OCI-LY1 (cell line): ENCODE measurements around the gene SGPP2.

Experiments
- H2AFZ ChIP-seq: fragments of 200-600 bp; sonication (generic), shearing (Covaris generic); 2 replicates; pipeline ENCODE4 v1.6.0; 2014; ENCODE audit warnings: antibody characterized with exemption, mild to moderate bottlenecking, low read length
- H3F3A ChIP-seq: fragments of 200-600 bp; sonication (generic), shearing (Covaris generic); 2 replicates; pipeline ENCODE4 v1.6.0; 2014; ENCODE audit warnings: mild to moderate bottlenecking, antibody characterized with exemption, low read length, moderate library complexity; ENCODE audit not compliant: insufficient read depth
- H3K27ac ChIP-seq: fragments of 200-600 bp; sonication (generic); 2 replicates; pipeline ENCODE4 v1.5.1; 2014; ENCODE audit warnings: low read length, mixed run types, mild to moderate bottlenecking, low read depth; ENCODE audit not compliant: poor library complexity, severe bottlenecking
- H3K27me3 ChIP-seq: fragments of 200-600 bp; sonication (generic); 2 replicates; pipeline ENCODE4 v1.6.0; 2014; ENCODE audit warnings: antibody characterized with exemption, mild to moderate bottlenecking, low read length, moderate library complexity; ENCODE audit not compliant: insufficient read depth
- H3K36me3 ChIP-seq: fragments of 200-600 bp; sonication (generic); 2 replicates; pipeline ENCODE4 v1.6.1; 2014; ENCODE audit warnings: mild to moderate bottlenecking, antibody characterized with exemption, low read length, moderate library complexity, mixed read lengths; ENCODE audit not compliant: insufficient read depth
- H3K4me1 ChIP-seq: fragments of 200-600 bp; sonication (generic); 2 replicates; pipeline ENCODE4 v1.5.1; 2014; ENCODE audit warnings: mild to moderate bottlenecking, low read length, moderate library complexity; ENCODE audit not compliant: insufficient read depth, severe bottlenecking
- H3K4me2 ChIP-seq: fragments of 200-600 bp; sonication (generic), shearing (Covaris generic); 2 replicates; pipeline ENCODE4 v1.6.1; 2014; ENCODE audit warnings: low read length
- H3K4me3 ChIP-seq: fragments of 200-600 bp; sonication (generic); 2 replicates; pipeline ENCODE4 v1.5.1; 2014; ENCODE audit warnings: low read length, low read depth, mild to moderate bottlenecking, mixed read lengths; ENCODE audit not compliant: poor library complexity, severe bottlenecking
- H3K79me2 ChIP-seq: fragments of 200-600 bp; shearing (Covaris generic); 2 replicates; pipeline ENCODE4 v1.6.1; 2016; ENCODE audit warnings: mixed run types, low read length, mixed read lengths; ENCODE audit not compliant: insufficient read depth
- H3K9ac ChIP-seq: fragments of 200-600 bp; sonication (generic), shearing (Covaris generic); 2 replicates; pipeline ENCODE4 v1.6.1; 2014; ENCODE audit warnings: mild to moderate bottlenecking, low read length, mixed read lengths
- H3K9me2 ChIP-seq: fragments of 200-600 bp; sonication (generic), shearing (Covaris generic); 2 replicates; pipeline ENCODE4 v1.6.1; 2014; ENCODE audit warnings: low read depth, mild to moderate bottlenecking, low read length, mixed read lengths
- H3K9me3 ChIP-seq: fragments of 200-600 bp; shearing (Covaris generic); 2 replicates; pipeline ENCODE4 v1.6.1; 2014; ENCODE audit warnings: low read length, mixed read lengths
- H4K20me1 ChIP-seq: fragments of 200-600 bp; sonication (generic), shearing (Covaris generic); 2 replicates; pipeline ENCODE4 v1.6.0; 2016; ENCODE audit warnings: mild to moderate bottlenecking, low read length; ENCODE audit not compliant: insufficient read depth
- EZH2 ChIP-seq: fragments of 200-600 bp; sonication (generic), shearing (Covaris generic); IDR thresholded peaks from 2 replicates; pipeline ENCODE4 v1.8.0; 2017; ENCODE audit warnings: borderline replicate concordance, mixed run types, mild to moderate bottlenecking, antibody characterized with exemption, low read length, moderate library complexity, mixed read lengths
- TF ChIP-seq, protein P1 (sequence below): fragments of 200-600 bp; sonication (generic), shearing (Covaris generic); IDR thresholded peaks from 2 replicates; pipeline ENCODE4 v1.5.1; 2017; ENCODE audit warnings: mild to moderate bottlenecking, antibody characterized with exemption, low read length, moderate library complexity, mixed read lengths

SGPP2 gene

DNA sequence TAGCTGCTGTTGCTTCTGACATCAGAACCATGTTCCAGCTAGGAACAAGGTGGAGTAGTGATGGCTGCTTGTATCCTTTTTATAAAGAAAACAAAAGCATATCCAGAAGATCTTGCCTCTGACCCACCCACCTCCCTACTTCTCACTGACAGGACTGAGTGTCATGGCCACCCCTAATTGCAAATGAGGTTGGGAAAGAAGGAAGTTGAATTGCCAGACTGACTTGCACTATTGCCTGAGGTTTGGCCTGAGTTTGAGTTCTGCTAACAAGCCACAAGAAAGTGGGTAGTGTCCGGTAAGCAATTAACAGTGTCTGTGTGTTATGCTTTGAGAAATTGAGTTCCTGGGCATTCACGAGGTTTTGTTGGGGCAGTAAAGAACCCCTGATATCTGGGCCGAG is 22.8 kb downstream of the SGPP2 start:
- Histone ChIP-seq H2AFZ (no peak overlapping the region), H3K27me3 (no peaks in the 10 kb centered on the region), H3K27ac (no peak overlapping the region), H3K4me2 (no peak overlapping the region), H3K9ac (no peak overlapping the region), H3K9me2 (no peaks in the 10 kb centered on the region), H4K20me1 (no peaks in the 10 kb centered on the region), H3K4me1 (no peaks in the 10 kb centered on the region), H3K79me2 (no peaks in the 10 kb centered on the region), H3K4me3 (no peak overlapping the region), H3K9me3 (no peaks in the 10 kb centered on the region), H3F3A (no peaks in the 10 kb centered on the region), H3K36me3 (no peaks in the 10 kb centered on the region)
- TF ChIP-seq, protein P1, sequence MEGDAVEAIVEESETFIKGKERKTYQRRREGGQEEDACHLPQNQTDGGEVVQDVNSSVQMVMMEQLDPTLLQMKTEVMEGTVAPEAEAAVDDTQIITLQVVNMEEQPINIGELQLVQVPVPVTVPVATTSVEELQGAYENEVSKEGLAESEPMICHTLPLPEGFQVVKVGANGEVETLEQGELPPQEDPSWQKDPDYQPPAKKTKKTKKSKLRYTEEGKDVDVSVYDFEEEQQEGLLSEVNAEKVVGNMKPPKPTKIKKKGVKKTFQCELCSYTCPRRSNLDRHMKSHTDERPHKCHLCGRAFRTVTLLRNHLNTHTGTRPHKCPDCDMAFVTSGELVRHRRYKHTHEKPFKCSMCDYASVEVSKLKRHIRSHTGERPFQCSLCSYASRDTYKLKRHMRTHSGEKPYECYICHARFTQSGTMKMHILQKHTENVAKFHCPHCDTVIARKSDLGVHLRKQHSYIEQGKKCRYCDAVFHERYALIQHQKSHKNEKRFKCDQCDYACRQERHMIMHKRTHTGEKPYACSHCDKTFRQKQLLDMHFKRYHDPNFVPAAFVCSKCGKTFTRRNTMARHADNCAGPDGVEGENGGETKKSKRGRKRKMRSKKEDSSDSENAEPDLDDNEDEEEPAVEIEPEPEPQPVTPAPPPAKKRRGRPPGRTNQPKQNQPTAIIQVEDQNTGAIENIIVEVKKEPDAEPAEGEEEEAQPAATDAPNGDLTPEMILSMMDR: no peak
- TF ChIP-seq EZH2: no peak

DNA sequence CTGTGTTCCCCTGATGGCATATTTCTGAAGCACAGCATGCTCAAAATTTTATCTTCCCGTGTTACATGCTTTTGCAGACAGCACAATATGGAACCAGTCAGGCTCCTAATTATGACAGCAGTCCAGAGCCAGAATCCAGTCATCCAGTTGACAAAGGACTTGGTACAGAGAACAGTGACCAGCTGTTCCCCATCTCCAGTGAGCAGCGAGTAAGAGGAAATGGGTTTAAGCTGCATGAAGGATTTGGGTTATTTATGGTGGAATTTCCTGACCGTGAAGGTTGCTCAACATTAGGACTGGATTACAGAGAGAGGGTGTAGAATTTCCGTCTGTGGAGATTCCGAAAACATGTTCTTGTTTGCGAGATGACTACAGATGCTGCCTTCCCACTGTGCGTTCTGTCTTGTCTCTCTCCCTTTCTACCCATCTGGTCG is 24.4 kb downstream of the SGPP2 start:
- H4K20me1 ChIP-seq: no peaks in the 10 kb centered on the region
- TF ChIP-seq, protein P1: no peak
- no peak for TF ChIP-seq EZH2

DNA sequence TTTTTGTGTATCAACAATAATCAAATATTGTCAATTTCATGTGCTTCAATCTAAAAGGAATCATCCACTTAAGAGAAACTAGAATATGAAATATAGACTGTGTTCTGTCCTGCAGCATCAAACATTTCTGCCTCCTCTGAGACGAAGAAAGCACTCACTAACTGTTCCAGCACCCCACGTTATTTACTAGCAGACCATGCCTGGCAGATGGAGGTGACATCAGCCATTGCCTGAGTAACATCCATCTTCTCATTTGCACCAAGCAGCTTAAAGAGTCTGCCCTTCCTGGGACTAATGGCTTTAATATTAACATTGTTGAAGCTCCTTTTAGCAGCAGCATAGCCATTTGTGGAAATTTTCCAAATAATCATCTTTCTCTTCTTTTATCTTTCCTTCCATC is 25.7 kb downstream of the SGPP2 start:
- no peaks in the 10 kb centered on the region for H3K4me1 ChIP-seq
- no peaks in the 10 kb centered on the region for H3K9me2 ChIP-seq
- TF ChIP-seq, protein P1: no peak
- no peak for TF ChIP-seq EZH2
- no peaks in the 10 kb centered on the region for H3K36me3 ChIP-seq
- no peak overlapping the region for H3K9ac ChIP-seq
- no peaks in the 10 kb centered on the region for H3K27me3 ChIP-seq
- no peak overlapping the region for H3K4me3 ChIP-seq
- H2AFZ ChIP-seq: no peak overlapping the region
- H3K79me2 ChIP-seq: no peaks in the 10 kb centered on the region
- no peaks in the 10 kb centered on the region for H3K9me3 ChIP-seq
- no peaks in the 10 kb centered on the region for H4K20me1 ChIP-seq
- no peak overlapping the region for H3K4me2 ChIP-seq
- no peaks in the 10 kb centered on the region for H3F3A ChIP-seq
- H3K27ac ChIP-seq: no peak overlapping the region

More for the DNA sequence above, 24.4 kb downstream of the SGPP2 start:
- H3K4me2 ChIP-seq: no peak overlapping the region
- no peak overlapping the region for H3K4me3 ChIP-seq
- H3K9me2 ChIP-seq: no peaks in the 10 kb centered on the region
- no peaks in the 10 kb centered on the region for H3K27me3 ChIP-seq
- H3K79me2 ChIP-seq: no peaks in the 10 kb centered on the region
- no peaks in the 10 kb centered on the region for H3K9me3 ChIP-seq
- no peak overlapping the region for H2AFZ ChIP-seq
- H3K4me1 ChIP-seq: no peaks in the 10 kb centered on the region
- H3K27ac ChIP-seq: no peak overlapping the region
- no peaks in the 10 kb centered on the region for H3F3A ChIP-seq
- H3K9ac ChIP-seq: no peak overlapping the region
- H3K36me3 ChIP-seq: no peaks in the 10 kb centered on the region
